Stimulated activated CD8-positive, alpha-beta memory T cell treated with anti-CD3 and anti-CD28 coated beads, Interleukin-2, amount 100 ng/mL, for 48 hours (primary cell): ENCODE data around the gene MRPS24.

ENCODE experiments used
- DNase-seq, 2 donors: peaks; one replicate each; pipeline ENCODE4 v3.0.0-alpha.2; 2020; ENCODE audit warnings: low read depth in 2 of 2

MRPS24 gene

DNA sequence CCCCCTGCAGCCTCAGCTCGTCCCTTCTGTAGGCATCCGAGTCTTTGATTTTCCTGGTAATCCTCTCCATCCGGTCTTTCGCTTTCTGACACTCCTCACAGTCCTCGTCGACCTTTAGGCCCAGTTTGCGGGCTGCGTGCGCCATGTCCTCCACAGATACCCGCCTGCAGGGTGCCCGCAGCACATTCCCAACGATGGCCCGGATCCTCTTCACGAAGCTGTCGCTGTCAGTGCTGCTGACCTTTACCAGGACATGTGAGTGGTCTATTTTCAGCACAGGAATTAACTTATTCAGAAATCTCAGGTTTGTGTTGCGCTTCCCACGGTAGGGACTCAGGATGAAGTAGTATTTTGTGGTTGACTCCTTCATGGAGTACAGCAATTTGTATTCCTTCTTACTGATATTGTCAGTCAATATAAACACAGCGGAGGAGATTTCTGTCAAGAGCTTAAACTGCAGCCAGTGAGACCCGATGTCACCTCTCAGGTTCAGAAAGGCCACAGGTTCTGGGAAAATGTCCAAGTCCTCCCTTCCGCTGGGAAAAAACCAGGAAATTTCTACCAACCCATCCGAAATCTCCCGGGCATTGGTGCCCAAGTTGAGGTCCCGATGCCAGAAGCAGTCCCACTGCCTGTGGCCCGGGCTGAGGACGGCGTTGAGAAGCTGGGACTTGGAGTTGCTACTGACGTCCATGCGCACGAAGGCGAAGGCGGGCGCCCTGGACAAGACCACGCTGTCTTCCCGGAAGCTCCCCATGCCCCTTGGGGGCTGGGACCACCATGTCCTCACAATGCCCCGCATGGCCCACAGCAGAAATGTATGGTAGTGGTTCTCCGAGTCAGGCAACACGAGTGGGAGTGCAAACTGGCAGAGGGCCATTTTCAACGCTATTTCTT is 8.9 kb upstream of the MRPS24 start:
- no peak for DNase-seq

DNA sequence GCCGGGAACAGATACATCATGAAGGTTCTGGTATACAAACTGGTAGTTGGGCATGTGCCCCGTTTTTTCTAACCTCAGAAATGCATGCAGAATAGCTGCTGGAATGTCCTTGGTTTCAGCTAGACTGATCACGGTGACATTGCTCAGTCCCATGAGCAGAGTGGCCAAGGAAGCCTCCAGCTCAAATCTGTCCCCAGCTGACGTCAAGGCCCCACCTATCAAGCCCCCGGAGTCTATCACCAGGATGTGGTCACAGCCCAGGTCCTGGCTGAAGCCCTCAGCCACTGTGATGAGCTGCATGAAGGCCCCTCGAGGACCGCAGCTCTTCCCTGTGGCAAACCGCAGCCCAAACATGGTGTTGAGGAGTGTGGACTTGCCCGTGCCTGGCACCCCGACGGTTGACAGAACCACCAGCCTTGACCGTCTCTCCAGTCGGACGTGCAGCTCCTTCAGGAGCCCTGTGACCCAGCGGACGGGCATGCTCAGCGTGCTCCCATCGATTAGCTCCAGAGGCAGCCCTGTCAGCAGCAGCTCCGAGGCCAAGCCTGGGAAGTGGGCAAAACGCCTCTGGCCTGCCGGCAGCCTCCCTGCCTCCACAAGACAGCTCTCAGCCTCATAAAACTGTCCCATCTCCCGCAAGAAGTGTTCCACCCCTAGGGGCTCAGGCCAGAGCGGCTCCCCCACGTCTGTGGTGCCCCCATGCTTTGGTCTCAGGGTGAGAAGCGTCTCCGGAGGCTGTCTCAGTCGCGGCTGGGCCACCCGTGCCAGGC is 7.8 kb upstream of the MRPS24 start:
- DNase-seq = no peak

DNA sequence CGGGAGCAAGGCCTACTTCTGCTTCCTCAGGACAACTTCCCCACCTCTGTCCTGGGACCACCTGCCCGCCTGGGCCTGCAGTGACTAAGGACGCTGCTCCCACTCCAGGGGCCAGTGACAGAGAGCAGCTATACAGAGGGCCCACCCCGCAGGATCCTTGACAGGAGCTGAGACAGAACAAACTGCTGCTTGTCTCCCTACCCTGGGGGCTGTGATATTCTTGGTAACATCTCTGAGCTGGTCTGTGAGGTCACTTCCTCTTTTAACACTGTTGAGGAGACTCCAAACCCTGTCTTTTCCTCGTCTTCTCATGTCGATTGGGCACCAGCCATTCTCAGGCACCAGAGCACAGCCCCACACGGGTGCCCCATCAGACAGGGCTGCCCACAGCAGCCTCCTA is 6.9 kb upstream of the MRPS24 start:
- DNase-seq = no peak

DNA sequence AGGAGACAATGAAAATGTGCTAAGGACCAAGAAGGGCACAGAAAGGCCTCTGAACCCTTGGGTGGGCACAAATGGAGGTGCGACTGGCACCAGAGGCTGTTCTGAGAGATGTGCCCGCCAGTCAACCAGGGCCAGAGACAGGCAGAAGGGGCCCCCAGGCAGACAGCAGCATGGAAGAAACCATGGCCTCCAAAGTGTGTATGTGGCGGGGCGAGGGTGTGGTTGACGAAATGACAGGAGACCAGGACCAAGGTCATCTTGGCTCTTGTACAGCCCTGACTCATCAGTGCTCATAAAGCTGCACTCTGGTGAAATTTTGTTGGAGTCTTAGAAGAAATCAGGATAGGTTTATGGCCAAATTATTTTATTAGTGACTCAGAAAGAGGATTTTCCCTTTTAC is 4.0 kb upstream of the MRPS24 start:
- no peak for DNase-seq

DNA sequence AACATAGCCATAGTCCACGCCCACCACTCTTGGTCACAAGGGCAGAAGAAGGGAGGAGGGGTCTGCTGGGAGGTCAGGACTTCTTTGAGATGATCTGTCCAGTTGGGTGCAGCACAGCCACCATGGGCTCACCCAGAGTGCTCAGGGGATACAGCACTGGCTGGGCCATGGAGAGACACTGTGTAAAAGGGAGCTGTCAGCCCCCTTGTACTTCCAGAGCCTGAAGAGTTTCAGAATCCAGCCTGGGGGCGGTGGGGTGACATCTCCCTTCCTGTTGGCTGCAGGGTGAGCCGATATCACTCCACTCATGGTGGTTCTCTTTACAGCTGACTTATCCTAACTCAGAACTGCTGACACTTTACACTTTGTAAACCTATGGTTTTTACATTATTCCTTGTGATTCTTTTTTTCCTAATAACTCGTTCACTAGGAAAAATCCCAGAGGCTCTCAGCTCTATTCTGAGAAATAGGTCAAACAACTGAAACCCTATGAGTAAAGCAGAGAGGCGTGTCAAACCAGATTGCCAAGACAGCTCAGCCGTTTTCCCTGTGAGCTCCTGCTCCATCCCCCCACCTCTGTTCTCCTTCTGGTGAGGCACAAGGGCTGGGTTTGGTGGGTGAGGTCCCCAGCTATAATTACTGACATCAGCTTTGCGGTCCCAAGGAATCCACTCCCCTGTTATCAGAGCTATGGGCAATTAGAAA is 3.2 kb upstream of the MRPS24 start:
- DNase-seq = no peak

DNA sequence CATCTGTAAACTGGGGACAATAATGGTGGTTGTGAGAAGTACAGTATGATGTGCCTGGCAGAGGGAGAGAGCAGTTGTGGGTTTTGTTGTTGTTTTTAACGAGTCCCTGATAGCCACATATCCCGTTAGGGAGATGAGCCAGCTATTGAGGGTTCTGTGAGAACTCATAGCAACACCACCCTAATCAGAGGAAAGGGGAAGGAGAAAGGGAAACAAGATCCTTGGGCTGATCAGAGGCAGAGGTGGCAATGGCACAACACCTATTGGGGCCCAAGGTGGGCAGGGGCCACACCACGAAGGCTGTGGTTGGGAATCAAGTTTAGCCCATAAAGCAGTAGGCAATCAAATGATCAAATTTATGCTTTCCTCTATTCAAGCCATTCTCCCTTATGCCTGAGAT is 1.7 kb upstream of the MRPS24 start:
- no peak for DNase-seq

DNA sequence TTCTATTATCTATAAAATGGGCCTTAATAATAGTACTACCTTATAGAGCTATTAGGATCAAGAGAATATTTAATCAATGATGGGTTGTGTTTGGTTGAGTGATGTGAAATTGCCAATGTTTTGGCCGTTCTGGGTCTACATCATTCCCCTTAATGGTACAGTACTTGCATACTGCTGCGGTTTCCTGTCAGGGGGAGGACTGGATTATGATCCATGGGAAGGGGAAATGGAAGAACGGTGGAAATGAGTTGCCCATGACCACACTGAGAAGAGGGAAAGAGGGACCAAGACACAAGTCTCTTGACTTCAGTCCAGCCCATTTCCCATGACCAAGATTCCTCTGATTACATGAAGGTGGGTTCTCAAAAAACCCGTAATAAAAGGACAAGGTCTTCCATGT is 999 bp upstream of the MRPS24 start:
- DNase-seq = no peak

DNA sequence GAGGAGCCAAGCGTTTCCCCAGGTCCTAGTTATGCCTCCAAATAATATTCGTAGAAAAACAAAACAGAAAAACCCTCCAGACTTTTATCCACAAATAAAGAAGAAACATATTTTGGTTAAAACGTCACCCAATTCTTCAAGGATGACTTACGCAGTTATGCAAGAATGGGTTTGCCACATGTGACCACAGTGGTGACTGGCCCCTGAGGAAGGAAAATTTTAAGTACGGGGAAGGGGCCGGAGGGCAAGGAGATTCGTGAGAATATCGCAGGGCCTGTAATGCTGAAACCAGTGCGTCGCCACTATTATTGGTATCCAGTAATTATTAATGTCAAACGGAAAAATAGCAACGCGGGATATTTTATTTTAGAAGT is 537 bp upstream of the MRPS24 start:
- DNase-seq = peak in 1 of 2 donors; percentile 13

DNA sequence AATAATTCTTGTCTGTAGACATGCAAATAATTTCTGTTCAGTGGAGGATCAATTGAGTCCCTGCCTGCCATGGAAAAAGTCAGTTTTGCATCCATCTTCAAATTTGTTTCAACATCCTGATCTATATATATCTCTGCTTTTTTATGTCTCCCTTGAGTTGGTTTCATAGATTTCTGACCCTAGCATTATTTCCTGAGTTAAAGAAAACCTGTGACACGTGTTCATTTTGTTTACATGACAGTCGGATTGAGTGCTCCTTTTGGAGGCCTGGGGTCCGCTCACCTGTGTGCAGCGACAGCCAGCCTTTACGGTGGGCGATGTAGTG is 674 bp downstream of the MRPS24 start:
- no peak for DNase-seq

DNA sequence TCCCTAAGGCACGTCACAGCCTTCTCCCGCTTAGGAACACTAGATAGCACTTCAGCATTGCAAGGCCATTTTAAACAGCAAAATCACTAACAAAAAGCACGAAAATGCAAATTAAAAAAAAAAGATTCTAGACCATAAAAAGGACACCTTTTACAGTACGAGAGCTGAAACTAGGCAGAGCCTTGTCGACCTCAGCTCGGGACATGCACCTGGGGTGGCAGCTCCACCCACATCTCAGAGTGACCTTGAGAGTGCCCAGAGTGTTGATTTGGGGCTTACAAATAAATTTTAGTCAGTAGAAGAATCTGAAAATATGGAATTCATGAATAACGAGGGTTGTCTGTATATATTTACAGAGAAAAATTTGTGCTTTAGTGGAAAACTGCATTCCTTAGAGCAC is 1.1 kb downstream of the MRPS24 start:
- no peak for DNase-seq

DNA sequence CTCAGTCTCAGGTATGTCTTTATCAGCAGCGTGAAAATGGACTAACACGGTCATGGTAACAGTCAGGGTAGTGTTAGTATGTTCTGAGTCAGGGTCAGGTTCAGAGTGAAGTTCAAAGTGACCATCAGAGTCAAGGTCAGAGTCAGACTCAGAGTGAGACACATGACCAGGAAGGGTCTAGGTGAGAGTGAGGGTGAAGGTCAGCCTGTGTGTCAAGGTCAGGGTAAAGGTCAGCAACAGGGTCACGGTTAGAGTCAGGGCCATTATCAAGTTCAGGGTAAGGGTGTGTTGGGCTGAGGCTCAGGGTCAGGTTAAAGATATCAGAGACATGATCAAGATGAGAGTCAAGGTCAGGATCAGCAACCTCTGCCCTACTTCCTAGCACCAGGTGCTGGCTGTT is 4.0 kb downstream of the MRPS24 start:
- no peak for DNase-seq

DNA sequence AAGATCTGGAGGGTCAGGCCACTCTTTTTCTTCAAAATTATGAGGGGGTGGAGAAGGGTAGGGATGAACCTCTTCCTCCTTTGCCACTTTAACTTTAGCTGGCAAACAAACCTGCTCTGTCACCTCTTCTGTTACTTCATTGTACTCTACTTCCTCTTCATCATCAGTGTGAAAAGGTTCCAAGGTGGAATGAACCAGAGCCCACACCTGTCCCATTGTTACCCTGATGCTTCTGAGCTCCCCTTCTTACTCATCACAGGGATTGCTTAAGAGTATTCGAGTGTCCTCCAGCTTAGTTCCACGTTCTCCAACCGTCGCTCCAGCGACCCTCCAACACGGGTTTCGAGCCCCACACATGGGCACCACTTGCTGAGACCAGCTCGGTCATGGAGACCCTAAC is 5.2 kb downstream of the MRPS24 start:
- DNase-seq = no peak

DNA sequence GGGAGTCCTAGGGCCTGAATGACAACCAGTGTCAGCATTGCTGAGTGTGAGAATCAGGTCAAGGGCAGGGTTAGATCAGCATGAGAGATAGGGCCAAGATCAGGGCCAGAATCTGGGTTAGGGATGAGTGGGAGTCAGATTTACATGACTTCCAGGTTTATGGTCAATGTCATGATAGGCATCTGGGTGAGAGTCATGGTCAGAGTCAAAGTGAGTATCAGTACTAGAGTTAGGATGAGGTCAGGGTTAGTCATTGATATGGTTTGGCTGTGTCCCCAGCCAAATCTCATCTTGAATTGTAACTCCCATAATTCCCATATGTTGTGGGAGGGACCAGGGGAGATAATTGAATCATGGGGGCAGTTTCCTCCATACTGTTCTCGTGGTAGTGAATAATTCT is 12.3 kb downstream of the MRPS24 start:
- no peak for DNase-seq

DNA sequence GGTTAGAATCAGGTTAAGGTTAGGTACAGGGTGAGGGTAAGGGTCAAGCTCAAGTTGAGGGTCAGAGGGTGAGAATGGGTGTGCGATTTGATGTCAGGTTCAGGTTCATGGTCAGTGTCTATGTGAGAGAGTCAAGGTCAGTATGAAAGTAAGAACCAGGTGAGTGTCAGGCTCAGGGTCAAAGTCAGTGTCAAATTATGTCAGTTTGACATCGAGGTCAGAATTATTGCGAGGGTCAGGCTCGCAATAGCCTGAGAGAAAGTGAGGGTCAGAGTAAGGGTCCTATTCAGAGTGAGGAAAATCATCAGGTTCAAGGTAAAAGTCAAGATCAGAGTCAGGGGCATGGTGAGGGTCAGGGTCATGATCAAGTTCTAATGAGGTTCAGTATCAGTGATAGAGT is 13.0 kb downstream of the MRPS24 start:
- no peak for DNase-seq

DNA sequence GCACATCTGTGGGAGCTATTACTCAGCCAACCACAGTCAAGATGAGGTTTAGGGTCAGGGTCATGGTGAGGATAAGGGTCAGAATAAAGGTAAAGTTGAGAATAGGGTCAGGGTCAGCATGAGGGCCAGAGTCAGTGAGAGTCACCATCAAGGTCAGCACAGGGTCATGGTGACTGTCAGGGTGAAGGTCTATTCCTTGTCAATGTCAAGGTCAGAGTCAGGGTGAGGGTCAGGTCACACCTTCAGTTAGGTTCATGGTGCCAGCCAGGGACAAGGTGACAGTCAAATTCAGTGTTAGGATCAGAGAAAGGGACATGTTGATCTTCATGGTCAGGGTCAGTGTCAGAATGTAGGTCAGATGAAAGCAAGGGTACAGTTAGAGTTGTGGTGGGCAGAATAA is 14.1 kb downstream of the MRPS24 start:
- DNase-seq = no peak

DNA sequence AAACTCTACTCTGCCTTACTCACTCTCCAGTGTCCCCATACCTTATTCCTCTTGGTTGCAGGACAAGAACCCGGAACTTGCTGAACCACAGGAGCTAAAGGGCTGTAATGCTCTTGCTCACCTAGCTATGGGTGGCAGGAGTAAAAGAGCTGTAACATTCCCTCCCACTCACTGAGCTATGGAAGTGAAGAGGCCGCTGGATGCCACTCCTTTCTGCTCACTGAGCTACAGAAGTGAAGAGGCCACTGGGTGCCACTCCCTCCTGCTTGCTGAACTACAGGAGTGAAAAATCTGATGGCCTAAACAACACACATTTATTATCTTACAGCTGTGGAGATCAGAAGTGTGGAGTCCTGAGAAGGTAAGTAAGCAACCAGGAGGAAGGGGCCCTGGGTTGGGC is 17.5 kb downstream of the MRPS24 start:
- DNase-seq = no peak

DNA sequence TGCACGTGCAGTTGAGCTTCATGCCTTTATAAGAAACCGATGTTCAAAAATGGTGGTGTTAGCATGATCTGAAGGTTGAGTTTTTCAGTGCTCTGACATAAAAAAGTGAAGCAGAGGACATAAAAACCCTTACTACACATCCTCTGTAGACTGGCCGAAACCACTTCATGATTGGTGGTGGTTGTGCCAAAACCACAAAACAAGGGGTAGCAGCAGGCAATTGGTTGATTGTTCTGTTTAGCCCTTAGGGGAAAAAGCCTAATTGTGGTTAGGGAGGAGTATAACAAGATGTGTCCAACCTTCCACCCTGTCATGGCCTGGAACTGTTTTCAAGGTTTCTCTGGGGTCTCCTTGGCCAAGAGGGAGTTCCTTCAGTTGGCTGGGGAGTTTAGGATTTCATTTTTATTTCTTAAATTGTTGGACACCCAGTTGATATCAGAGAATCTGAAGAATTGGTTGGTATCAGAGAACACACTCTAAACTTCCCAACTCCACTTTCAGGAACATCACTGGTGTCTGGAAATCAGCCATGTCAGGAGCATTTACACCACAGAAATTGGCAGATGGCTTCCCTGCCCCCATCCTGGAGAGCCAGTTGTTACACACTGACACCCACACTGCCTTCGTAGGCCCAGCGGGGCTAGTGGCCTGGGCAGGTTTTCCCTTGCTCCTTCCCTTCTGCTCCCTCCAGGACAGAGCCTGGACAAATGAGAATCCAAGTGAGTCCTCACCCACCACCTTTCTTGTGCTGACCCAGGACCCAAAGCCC is 18.8 kb downstream of the MRPS24 start:
- no peak for DNase-seq

DNA sequence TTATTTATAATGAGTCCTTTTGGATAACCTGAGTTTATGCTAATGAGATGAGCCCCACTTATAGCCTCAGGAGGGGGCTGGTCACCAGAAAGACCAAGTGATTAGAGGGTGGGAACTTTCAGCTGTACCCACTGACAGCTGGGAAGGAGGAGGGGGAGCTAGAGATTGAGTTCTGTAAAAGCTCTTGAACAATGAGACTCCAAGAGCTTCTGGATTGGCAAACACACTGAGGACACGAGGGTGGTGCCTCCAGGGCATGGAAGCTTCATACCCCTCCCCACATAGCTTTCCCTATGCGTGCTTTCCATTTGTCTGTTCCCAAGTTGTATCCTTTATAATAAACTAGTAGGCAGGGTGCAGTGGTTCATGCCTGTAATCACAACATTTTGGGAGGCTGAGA is 20.3 kb downstream of the MRPS24 start:
- DNase-seq = no peak

DNA sequence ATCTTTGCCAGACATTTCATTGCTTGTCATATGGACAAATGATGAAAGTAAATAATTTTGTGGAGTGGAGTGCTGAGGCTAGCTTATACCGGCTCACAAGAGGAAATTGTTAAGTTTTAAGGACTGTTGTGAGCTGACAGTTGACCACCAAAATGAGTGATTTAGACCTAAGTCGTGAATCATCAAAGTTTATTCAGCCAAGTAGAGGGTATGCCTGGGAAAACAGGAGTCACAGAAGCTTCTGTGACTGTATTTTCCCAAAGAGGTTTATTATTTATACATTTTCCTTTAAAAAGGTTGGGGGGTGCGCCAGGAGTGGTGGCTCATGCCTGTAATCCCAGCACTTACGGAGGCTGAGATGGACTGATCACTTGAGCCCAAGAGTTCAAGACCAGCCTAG is 21.8 kb downstream of the MRPS24 start:
- no peak for DNase-seq

DNA sequence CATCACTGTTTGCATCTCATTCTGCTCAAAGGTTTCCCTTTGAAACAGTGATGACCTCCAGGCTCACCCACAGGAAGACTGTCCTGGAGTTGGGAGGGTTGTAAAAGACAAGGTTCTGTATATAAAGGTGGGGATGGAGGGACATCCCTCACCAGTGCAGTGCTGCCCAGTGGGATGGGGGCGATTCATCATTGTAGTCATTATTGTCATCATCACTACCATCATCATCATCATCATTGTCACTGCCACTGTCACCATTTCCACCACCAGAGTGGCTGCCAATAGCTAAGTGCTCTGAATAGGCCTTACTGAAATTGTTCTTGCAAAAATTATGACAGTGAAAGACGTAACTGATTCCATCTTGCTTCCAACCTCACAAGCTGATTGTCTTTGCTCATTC is 24.7 kb downstream of the MRPS24 start:
- DNase-seq = no peak

DNA sequence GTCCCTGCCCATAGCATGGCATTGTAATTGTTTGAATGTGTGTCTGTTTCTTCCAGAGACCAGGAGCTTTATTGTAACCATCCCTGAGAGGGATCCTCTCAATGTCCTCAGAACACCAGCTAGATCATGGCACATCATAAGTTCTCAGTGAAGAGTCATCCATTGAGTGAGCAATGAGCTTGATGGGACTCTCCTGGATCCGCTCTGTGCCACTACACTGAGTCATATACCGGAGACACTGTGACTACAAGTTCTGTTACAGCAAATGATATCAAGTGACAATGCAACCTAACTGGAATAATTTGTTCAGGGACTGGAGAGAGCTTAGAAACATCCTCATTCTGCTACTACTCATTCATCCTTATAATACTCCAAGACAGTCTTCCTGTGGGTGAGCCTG is 25.1 kb downstream of the MRPS24 start:
- DNase-seq = no peak

DNA sequence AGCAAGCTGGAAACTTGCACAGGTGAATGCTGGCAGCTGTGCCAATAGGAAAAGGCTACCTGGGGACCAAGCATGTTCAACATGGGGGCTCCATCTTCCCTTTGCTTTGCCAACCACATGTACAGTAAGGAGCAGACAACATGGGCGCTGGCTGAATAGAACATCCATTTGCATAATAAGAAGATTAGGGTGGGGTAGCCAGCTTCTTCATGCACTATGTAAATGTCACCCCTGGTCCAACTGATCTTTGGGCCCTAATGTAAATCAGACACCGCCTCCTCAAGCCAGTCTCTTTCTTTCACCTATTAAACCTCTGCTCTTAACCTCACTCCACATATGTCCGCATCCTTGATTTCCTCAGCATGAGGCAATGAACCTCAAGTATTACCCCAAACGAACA is 26.0 kb downstream of the MRPS24 start:
- DNase-seq = no peak
